Skeletal muscle satellite cell (primary cell): ENCODE data around the gene TUBB2A.
"Not testable (repeated sequence)": the region's sequence is repeated elsewhere in the genome, so short reads cannot be mapped to it uniquely, and the experiment has no call there.

Experiments used
- H3K27me3 ChIP-seq: 2 replicates; pipeline ENCODE4 v1.7.0; 2013; ENCODE audit warnings: low read length; ENCODE audit not compliant: control insufficient read depth, insufficient read depth
- H3K36me3 ChIP-seq: 2 replicates; pipeline ENCODE4 v1.7.0; 2013; ENCODE audit warnings: mild to moderate bottlenecking, control low read depth, low read length; ENCODE audit not compliant: insufficient read depth
- H3K4me1 ChIP-seq: 2 replicates; pipeline ENCODE4 v1.7.0; 2013; ENCODE audit warnings: low read length; ENCODE audit not compliant: control insufficient read depth, insufficient read depth
- H3K4me2 ChIP-seq: 2 replicates; pipeline ENCODE4 v1.7.0; 2013; ENCODE audit warnings: mild to moderate bottlenecking, low read length
- H3K4me3 ChIP-seq: 2 replicates; pipeline ENCODE4 v1.7.0; 2013; ENCODE audit warnings: low read length
- H3K9ac ChIP-seq: 2 replicates; pipeline ENCODE4 v1.7.0; 2013; ENCODE audit warnings: mild to moderate bottlenecking, low read depth, low read length, moderate library complexity
- H3K9me3 ChIP-seq: replicated peaks from 2 replicates; pipeline ENCODE4 v1.7.0; 2013; ENCODE audit warnings: mild to moderate bottlenecking, control low read depth, low read length

Gene TUBB2A

GRCh38 chr6:3195420-3195694, 38.0 kb upstream of the TUBB2A start:
- H3K4me1 ChIP-seq, result no peaks in the 10 kb centered on the region
- peaks cover 9% of the 10 kb centered on the region for H3K27me3 ChIP-seq
- no peak overlapping the region for H3K4me2 ChIP-seq
- H3K9ac ChIP-seq, result no peak overlapping the region
- H3K4me3 ChIP-seq, result no peak overlapping the region
- H3K36me3 ChIP-seq, result no peaks in the 10 kb centered on the region
- H3K9me3 ChIP-seq, result no peaks in the 10 kb centered on the region

DNA sequence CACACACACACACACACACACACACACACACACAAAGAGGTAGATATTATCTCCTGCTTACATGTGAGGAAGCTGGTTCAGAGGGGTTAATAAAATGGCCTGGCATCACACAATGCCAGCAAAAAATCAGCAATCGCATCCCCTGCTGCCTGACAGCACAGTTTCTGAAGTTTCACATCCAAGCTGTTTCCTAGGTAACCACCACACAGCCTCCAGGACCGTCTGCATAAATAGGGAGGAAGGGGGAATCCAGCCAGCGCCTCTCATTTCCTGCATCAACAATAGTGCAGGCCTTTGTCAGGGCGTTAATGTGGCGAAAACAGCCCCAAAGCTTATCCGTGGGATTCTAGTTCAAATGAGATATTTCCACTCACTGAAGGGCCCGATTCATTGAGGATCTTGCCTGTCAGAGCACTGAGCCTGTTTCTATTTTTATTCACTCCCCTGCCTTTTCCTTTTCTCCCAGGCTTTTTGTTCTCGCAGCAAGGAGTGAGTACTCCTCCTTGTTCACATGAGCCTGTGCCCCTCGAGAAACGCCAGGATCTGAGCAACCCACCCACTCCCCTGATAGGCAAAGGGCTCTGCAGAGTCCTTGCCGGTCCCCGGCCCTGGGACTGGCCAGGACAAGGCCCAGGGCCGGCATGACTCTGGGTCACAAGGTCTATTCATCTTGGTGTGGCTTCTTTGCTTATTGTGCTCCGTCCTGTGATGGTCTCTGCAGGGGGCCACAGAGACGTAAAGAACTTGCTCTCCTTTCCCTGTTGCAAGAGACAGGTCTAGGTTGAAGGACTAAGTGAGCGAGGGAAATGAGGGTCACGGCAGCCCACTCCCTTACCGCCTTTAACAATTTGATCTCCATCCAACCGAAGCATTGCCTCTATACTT, 37.4 kb upstream of the TUBB2A start:
- peaks cover 9% of the 10 kb centered on the region for H3K27me3 ChIP-seq
- no peak overlapping the region for H3K4me2 ChIP-seq
- H3K9ac ChIP-seq, result no peak overlapping the region
- H3K4me3 ChIP-seq, result no peak overlapping the region
- H3K36me3 ChIP-seq, result no peaks in the 10 kb centered on the region
- no peaks in the 10 kb centered on the region for H3K9me3 ChIP-seq
- H3K4me1 ChIP-seq, result no peaks in the 10 kb centered on the region

- Histone ChIP-seq H3K4me1 (no peaks in the 10 kb centered on the region), H3K27me3 (peaks cover 13% of the 10 kb centered on the region), H3K36me3 (no peaks in the 10 kb centered on the region), H3K4me2 (no peak overlapping the region), H3K4me3 (no peak overlapping the region), H3K9ac (no peak overlapping the region), H3K9me3 (no peaks in the 10 kb centered on the region)
Measured at GRCh38 chr6:3193102-3193849, 35.9 kb upstream of the TUBB2A start.

DNA sequence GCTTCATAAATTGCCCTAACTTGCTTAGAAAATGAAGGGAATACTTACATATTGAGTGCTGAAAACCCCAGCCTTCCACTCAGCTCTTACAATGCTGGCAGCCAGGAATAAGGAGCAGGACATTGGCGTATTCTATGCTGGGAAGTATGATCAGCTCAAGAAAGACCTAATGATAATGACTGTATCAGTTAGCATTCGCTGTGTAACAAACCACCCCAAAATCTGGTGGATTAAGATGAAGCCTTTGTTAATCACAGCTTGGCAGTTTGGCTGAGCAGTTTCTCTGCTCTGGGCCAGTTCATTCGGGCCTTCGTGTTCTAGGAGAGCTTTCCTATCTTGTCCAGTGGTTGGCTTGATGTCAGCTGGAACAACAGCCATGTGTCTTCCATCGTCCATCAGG, 33.4 kb upstream of the TUBB2A start:
- Histone ChIP-seq H3K9ac (no peak overlapping the region), H3K36me3 (no peaks in the 10 kb centered on the region), H3K27me3 (peaks cover 27% of the 10 kb centered on the region), H3K9me3 (no peaks in the 10 kb centered on the region), H3K4me2 (no peak overlapping the region), H3K4me3 (no peak overlapping the region), H3K4me1 (no peaks in the 10 kb centered on the region)

- Histone ChIP-seq H3K4me1 (no peaks in the 10 kb centered on the region), H3K9me3 (no peaks in the 10 kb centered on the region), H3K4me2 (no peak overlapping the region), H3K27me3 (peaks cover 31% of the 10 kb centered on the region), H3K9ac (no peak overlapping the region), H3K36me3 (no peaks in the 10 kb centered on the region), H3K4me3 (no peak overlapping the region)
Measured at GRCh38 chr6:3190056-3190455, 32.7 kb upstream of the TUBB2A start.

- not testable (repeated sequence) for H3K4me3 ChIP-seq
Measured at GRCh38 chr6:3189192-3189591, 31.8 kb upstream of the TUBB2A start.

DNA sequence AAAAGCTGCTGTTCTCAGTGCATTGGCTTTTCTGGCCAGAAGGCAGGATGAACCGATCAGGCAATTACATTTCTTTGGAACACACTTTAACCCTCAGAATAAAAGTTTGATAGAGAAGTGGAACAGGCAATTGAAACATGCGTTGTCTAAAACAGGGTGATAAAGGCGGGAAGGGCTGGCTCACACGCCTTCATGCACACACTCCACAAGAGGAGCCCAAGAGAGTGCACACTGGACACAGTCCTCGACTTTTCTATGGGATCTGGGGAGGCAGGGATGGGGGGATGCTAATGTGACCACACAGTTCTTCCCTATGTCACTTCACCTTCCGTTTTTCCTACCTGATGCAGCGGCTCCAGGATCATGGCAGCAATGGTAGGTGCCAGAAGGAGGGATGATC, 30.9 kb upstream of the TUBB2A start:
- H3K36me3 ChIP-seq, result no peaks in the 10 kb centered on the region
- no peak overlapping the region for H3K9ac ChIP-seq
- no peaks in the 10 kb centered on the region for H3K4me1 ChIP-seq
- H3K4me3 ChIP-seq, result no peak overlapping the region
- no peaks in the 10 kb centered on the region for H3K9me3 ChIP-seq
- no peak overlapping the region for H3K4me2 ChIP-seq
- H3K27me3 ChIP-seq, result peaks cover 44% of the 10 kb centered on the region

More at GRCh38 chr6:3189192-3189591, 31.8 kb upstream of the TUBB2A start:
- H3K4me2 ChIP-seq, H3K4me1 ChIP-seq, H3K36me3 ChIP-seq, H3K9me3 ChIP-seq, H3K9ac ChIP-seq: not testable (repeated sequence)
- peaks cover 36% of the 10 kb centered on the region for H3K27me3 ChIP-seq

GRCh38 chr6:3186974-3187382, 29.6 kb upstream of the TUBB2A start:
- peaks cover 49% of the 10 kb centered on the region for H3K27me3 ChIP-seq
- no peaks in the 10 kb centered on the region for H3K36me3 ChIP-seq
- no peak overlapping the region for H3K4me3 ChIP-seq
- H3K4me2 ChIP-seq, result no peak overlapping the region
- H3K9ac ChIP-seq, result no peak overlapping the region
- H3K4me1 ChIP-seq, result no peaks in the 10 kb centered on the region
- H3K9me3 ChIP-seq, result no peaks in the 10 kb centered on the region

- no peaks in the 10 kb centered on the region for H3K36me3 ChIP-seq
- H3K4me1 ChIP-seq, result no peaks in the 10 kb centered on the region
- no peak overlapping the region for H3K9ac ChIP-seq
- no peak overlapping the region for H3K4me3 ChIP-seq
- H3K9me3 ChIP-seq, result no peaks in the 10 kb centered on the region
- H3K4me2 ChIP-seq, result no peak overlapping the region
- H3K27me3 ChIP-seq, result peaks cover 44% of the 10 kb centered on the region
Measured at GRCh38 chr6:3183066-3183465, 25.7 kb upstream of the TUBB2A start.

DNA sequence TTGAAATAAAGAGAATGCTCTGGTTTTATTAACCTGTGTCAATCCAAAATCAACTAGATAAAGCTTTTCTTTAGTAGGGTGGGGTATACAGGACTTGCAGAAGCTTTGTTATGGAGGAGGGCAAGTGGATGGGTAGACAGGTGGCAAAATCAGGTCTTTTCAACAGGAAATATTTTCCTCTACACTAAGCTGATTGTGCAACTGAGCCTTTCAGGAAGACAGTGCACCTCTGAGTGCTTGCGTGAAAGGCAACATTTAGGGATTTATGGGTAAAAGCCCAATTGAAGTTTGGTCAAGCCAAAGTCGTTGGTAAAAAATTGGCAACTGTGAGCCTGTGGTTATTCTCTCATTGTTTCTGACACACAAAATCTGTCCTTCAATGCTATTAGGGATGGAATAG, 23.8 kb upstream of the TUBB2A start:
- Histone ChIP-seq H3K9me3 (no peaks in the 10 kb centered on the region), H3K4me3 (no peak overlapping the region), H3K4me1 (peaks cover 6% of the 10 kb centered on the region), H3K27me3 (peaks cover 32% of the 10 kb centered on the region), H3K9ac (no peak overlapping the region), H3K36me3 (no peaks in the 10 kb centered on the region), H3K4me2 (no peak overlapping the region)

DNA sequence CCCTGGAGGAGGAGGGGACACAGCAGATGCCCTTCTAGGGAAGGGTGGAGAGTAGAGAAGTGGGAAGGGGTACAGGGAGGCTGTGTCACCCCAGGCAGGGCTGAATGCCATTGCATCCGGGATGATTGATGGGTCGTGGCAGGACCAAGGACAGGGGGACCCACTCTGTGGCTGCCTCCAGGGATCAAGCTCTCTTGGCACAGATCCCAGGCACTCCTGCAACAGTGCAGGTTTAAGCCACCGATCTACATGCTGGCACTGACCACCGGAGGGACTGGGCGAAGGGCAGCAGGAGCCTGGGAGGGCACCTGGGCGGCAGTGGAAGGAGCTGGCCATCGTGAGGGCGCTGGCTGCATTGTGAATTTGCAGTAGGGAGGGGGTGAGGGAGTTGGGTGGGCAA, 22.6 kb upstream of the TUBB2A start:
- H3K4me2 ChIP-seq, result peak overlapping the region; percentile 71
- not testable (repeated sequence) for H3K4me1 ChIP-seq, H3K9ac ChIP-seq, H3K36me3 ChIP-seq, H3K9me3 ChIP-seq
- peaks cover 22% of the 10 kb centered on the region for H3K27me3 ChIP-seq
- peak overlapping the region; percentile 61 for H3K4me3 ChIP-seq

GRCh38 chr6:3178666-3179065, 21.3 kb upstream of the TUBB2A start:
- H3K9ac ChIP-seq, H3K9me3 ChIP-seq, H3K4me1 ChIP-seq, H3K4me3 ChIP-seq, H3K36me3 ChIP-seq, H3K4me2 ChIP-seq: not testable (repeated sequence)
- H3K27me3 ChIP-seq, result peaks cover 13% of the 10 kb centered on the region
